DND-41 (cell line): ENCODE measurements around the gene UGGT2.

Experiments used
- ATAC-seq: fragments of 200-7000 bp; cut with Tn5 transposase; 3 replicates; pipeline ENCODE4 v1.9.1; 2021; ENCODE audit warnings: low read depth; ENCODE audit not compliant: insufficient read depth
- DNase-seq: peaks from one replicate; pipeline ENCODE4 v3.0.0-alpha.2; 2020
- H2AFZ ChIP-seq: 2 replicates; pipeline ENCODE4 v1.6.0; 2012; ENCODE audit warnings: low read depth, low read length
- H3K27ac ChIP-seq: 2 replicates; pipeline ENCODE4 v1.5.1; 2012; ENCODE audit warnings: low read length, inconsistent platforms
- H3K27me3 ChIP-seq: fragments of 200-600 bp; sonication (generic); 2 replicates; pipeline ENCODE4 v1.6.0; 2012; ENCODE audit warnings: low read length, mild to moderate bottlenecking, inconsistent platforms; ENCODE audit not compliant: insufficient read depth, poor library complexity
- H3K36me3 ChIP-seq: 2 replicates; pipeline ENCODE4 v1.5.1; 2012; ENCODE audit warnings: low read length, inconsistent platforms; ENCODE audit not compliant: insufficient read depth
- H3K4me1 ChIP-seq: 2 replicates; pipeline ENCODE4 v1.5.1; 2012; ENCODE audit warnings: mild to moderate bottlenecking, low read length; ENCODE audit not compliant: insufficient read depth
- H3K4me2 ChIP-seq: 2 replicates; pipeline ENCODE4 v1.6.0; 2012; ENCODE audit warnings: mild to moderate bottlenecking, moderate library complexity, low read length, inconsistent platforms; ENCODE audit not compliant: insufficient read depth
- H3K4me3 ChIP-seq, 2 experiments: fragments of 200-600 bp in 1 of 2; shearing (Covaris generic) in 1 of 2; 2 replicates each; pipeline ENCODE4 v1.5.1; 2012 to 2016; ENCODE audit warnings: inconsistent platforms in 2 of 2, low read length in 2 of 2, mild to moderate bottlenecking in 2 of 2, low read depth in 1 of 2, moderate library complexity in 1 of 2
- H3K79me2 ChIP-seq: 2 replicates; pipeline ENCODE4 v1.6.0; 2012; ENCODE audit warnings: low read length, inconsistent platforms; ENCODE audit not compliant: insufficient read depth
- H3K9ac ChIP-seq: 2 replicates; pipeline ENCODE4 v1.6.0; 2012; ENCODE audit warnings: low read depth, mild to moderate bottlenecking, inconsistent platforms, low read length, moderate library complexity
- H3K9me3 ChIP-seq: 2 replicates; pipeline ENCODE4 v1.5.1; 2012; ENCODE audit warnings: low read length, moderate library complexity, mild to moderate bottlenecking, inconsistent platforms; ENCODE audit not compliant: insufficient read depth, severe bottlenecking
- H4K20me1 ChIP-seq: 2 replicates; pipeline ENCODE4 v1.6.0; 2012; ENCODE audit warnings: low read length; ENCODE audit not compliant: insufficient read depth
- EZH2 ChIP-seq: IDR thresholded peaks from 3 replicates; pipeline ENCODE4 v1.6.1; 2012; ENCODE audit warnings: borderline replicate concordance, low read depth, mild to moderate bottlenecking, moderate library complexity, low read length, inconsistent platforms; ENCODE audit not compliant: severe bottlenecking
- TF ChIP-seq, protein P1 (sequence below): IDR thresholded peaks from 2 replicates; pipeline ENCODE4 v1.5.1; 2012; ENCODE audit warnings: borderline replicate concordance, low read length, moderate library complexity, mild to moderate bottlenecking; ENCODE audit not compliant: poor library complexity, severe bottlenecking; ENCODE audit errors: extremely low read depth

The UGGT2 gene

DNA sequence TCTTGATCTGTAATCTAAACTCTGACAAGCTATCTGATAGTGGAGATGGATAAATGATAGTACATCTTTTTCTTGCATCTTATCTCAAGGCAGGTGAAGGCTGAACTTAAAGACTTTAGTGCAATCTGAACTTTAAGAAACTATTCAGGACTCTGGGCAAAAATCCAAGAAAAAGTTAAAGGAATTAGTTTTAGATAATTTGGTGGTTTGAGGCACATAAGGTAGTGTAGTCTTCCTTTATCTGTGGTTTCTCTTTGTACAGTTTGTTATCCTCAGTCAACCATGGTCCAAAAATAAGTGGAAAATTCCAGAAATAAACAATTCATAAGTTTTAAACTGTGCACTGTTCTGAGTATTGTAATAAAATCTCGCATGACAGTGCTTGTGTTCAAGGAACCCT, 172.9 kb downstream of the UGGT2 start:
- no peaks in the 10 kb centered on the region for H4K20me1 ChIP-seq
- ATAC-seq (no peak), DNase-seq (no peak)
- H3K4me1 ChIP-seq: no peaks in the 10 kb centered on the region
- H3K27me3 ChIP-seq: no peaks in the 10 kb centered on the region
- H3K4me2 ChIP-seq: no peak overlapping the region
- H2AFZ ChIP-seq: no peak overlapping the region
- no peaks in the 10 kb centered on the region for H3K9me3 ChIP-seq
- no peaks in the 10 kb centered on the region for H3K36me3 ChIP-seq
- no peak for TF ChIP-seq EZH2
- TF ChIP-seq, protein P1, sequence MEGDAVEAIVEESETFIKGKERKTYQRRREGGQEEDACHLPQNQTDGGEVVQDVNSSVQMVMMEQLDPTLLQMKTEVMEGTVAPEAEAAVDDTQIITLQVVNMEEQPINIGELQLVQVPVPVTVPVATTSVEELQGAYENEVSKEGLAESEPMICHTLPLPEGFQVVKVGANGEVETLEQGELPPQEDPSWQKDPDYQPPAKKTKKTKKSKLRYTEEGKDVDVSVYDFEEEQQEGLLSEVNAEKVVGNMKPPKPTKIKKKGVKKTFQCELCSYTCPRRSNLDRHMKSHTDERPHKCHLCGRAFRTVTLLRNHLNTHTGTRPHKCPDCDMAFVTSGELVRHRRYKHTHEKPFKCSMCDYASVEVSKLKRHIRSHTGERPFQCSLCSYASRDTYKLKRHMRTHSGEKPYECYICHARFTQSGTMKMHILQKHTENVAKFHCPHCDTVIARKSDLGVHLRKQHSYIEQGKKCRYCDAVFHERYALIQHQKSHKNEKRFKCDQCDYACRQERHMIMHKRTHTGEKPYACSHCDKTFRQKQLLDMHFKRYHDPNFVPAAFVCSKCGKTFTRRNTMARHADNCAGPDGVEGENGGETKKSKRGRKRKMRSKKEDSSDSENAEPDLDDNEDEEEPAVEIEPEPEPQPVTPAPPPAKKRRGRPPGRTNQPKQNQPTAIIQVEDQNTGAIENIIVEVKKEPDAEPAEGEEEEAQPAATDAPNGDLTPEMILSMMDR: no peak
- H3K4me3 ChIP-seq: no peak overlapping the region
- H3K79me2 ChIP-seq: no peaks in the 10 kb centered on the region
- H3K27ac ChIP-seq: no peak overlapping the region
- H3K9ac ChIP-seq: no peak overlapping the region

DNA sequence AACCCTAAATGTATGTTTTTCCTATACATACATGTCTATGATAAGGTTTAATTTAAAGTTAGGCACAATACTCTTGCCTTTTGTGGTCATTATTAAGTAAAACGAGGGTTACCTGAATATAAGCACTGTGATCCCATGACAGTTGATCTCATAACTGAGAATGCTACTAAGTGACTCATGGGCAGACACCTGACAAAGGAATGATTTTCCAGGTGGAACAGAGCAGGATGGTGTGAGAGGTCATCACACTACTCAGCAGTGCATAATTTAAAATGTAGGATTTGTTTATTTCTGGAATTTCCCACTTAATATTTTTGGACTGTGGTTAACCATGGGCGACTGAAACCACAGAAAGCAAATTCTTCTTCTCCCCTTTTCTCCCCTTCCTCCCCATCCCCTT, 178.9 kb downstream of the UGGT2 start:
- no peaks in the 10 kb centered on the region for H4K20me1 ChIP-seq
- no peak for DNase-seq
- no peak for ATAC-seq
- no peaks in the 10 kb centered on the region for H3K9me3 ChIP-seq
- no peak overlapping the region for H3K9ac ChIP-seq
- H3K4me2 ChIP-seq: no peak overlapping the region
- no peak overlapping the region for H3K4me3 ChIP-seq
- TF ChIP-seq, protein P1: no peak
- TF ChIP-seq EZH2: no peak
- H3K27me3 ChIP-seq: no peaks in the 10 kb centered on the region
- no peaks in the 10 kb centered on the region for H3K4me1 ChIP-seq
- H3K36me3 ChIP-seq: no peaks in the 10 kb centered on the region
- no peak overlapping the region for H3K27ac ChIP-seq
- H2AFZ ChIP-seq: no peak overlapping the region
- no peaks in the 10 kb centered on the region for H3K79me2 ChIP-seq

- no peak for DNase-seq
- no peak overlapping the region for H3K4me2 ChIP-seq
- H3K36me3 ChIP-seq: no peaks in the 10 kb centered on the region
- no peak overlapping the region for H3K9ac ChIP-seq
- H3K27ac ChIP-seq: no peak overlapping the region
- H3K4me3 ChIP-seq: no peak overlapping the region
- no peak for ATAC-seq
- H3K27me3 ChIP-seq: no peaks in the 10 kb centered on the region
- H4K20me1 ChIP-seq: no peaks in the 10 kb centered on the region
- H2AFZ ChIP-seq: no peak overlapping the region
- TF ChIP-seq, protein P1: no peak
- no peak for TF ChIP-seq EZH2
- H3K9me3 ChIP-seq: no peaks in the 10 kb centered on the region
- H3K79me2 ChIP-seq: no peaks in the 10 kb centered on the region
- no peaks in the 10 kb centered on the region for H3K4me1 ChIP-seq
Measured at GRCh38 chr13:95870421-95870820, 182.8 kb downstream of the UGGT2 start.

GRCh38 chr13:95865080-95865615, 188.1 kb downstream of the UGGT2 start:
- Histone ChIP-seq H3K4me3 (no peak overlapping the region), H3K36me3 (no peaks in the 10 kb centered on the region), H3K27ac (no peak overlapping the region), H3K27me3 (no peaks in the 10 kb centered on the region), H3K9me3 (no peaks in the 10 kb centered on the region), H2AFZ (no peak overlapping the region), H4K20me1 (no peaks in the 10 kb centered on the region), H3K4me2 (no peak overlapping the region), H3K9ac (no peak overlapping the region), H3K79me2 (no peaks in the 10 kb centered on the region), H3K4me1 (no peaks in the 10 kb centered on the region)
- TF ChIP-seq, protein P1: no peak
- no peak for TF ChIP-seq EZH2
- no peak for ATAC-seq
- no peak for DNase-seq
